GM18517 (cell line): ENCODE results near the gene ANP32B.
"Not testable (repeated sequence)": the region's sequence is repeated elsewhere in the genome, so short reads cannot be mapped to it uniquely, and the experiment has no call there.

Experiments used
- ATAC-seq: cut with Tn5 transposase; IDR thresholded peaks from one replicate; pipeline ENCODE4 v1.9.1; 2021; ENCODE audit warnings: mild to moderate bottlenecking, moderate library complexity; ENCODE audit not compliant: unreplicated experiment

The ANP32B gene

DNA sequence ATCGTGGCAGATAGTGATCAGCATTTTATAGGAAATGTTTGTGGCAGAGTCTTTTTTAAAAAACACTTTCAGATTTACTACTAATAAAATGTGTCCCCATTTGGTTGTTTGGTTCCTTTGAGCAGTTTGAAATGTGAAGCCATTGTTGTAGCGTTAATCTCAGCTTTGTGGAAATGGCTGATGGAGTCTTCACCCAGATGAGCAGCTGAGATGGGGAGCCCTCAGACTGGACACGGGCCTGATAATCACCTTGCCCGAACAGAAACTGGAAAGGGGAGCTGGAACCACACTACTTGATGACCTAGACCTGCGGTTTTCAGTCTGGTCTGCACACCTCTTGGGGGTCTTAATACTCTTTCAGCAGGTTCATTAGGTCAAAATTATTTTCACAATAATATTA, 20.6 kb upstream of the ANP32B start:
- ATAC-seq = no peak

GRCh38 chr9:97963232-97963631, 19.9 kb upstream of the ANP32B start:
- no peak for ATAC-seq

DNA sequence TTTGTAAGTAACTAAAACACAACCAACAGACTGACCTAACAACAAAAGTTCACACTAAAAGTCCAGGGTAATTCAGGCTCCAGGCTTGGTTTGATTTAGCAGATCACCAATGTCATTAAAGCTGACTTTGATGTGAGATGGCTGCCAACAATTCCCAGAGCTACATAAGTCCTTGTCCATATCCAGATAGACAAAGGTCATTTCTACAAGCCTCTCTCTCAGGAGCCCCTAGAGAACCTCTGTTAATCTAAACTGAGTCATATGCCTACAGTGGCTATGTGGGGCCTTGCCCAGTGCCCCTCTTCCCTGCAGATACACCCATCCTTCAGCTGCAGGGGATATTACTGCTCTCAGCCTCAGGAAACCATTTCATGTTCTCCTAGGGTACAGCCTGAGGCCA, 18.2 kb upstream of the ANP32B start:
- ATAC-seq = no peak

- ATAC-seq = no peak
Measured at GRCh38 chr9:97966493-97966892, 16.6 kb upstream of the ANP32B start.

DNA sequence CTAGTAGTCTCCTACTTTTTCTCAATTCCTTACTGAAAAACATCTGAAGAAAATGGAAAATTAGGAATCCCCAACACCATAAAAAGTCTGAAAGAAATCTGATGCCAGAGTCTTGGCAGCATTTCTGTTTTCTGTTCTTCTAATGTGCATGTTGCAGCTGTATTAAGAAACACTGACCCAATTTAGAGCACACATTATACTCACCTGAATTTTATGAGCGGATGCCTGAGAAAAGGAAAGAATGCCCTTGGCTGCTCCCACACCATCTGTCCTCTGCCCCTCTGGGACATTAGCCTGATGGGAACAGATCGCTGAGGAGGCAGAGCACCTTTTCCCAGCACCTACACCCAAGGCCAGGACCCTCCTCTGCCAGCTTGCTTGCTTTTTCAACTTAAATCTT, 14.1 kb upstream of the ANP32B start:
- no peak for ATAC-seq

DNA sequence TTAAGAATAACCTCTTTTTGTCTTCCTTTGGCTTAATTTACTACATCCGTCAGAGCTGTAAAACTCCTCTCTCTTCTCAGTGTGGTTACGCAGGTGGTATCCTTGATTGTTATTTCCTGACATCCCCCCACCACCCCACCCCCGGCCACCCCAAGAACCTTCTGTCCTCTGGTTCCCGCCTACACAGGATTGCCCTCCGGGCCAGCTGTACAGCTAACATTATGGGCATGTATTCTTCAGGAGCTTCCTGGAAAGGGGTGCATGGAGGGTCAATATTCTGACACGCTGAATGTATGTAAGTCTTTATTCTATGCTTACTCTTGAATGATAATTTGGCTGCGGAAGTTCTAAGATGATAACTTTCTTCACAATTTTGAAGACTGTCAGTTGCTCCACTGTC, 13.0 kb upstream of the ANP32B start:
- no peak for ATAC-seq

DNA sequence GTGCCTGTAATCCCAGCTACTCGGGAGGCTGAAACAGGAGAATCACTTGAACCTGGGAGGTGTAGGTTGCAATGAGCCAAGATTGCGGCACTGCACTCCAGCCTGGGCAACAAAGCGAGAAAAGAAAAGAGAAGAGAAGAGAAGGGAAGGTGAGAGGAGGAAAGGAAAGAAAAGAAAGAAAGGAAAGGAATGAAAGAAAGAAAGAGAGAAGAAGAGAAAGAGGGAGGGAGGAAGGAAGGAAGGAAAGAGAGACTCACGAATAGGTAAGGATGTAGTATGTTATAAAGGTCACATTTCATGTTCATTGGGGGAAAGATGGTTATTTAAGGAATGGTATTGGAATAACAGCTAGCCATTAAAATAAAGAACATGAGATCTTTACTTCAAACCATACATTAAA, 10.4 kb upstream of the ANP32B start:
- ATAC-seq = no peak

DNA sequence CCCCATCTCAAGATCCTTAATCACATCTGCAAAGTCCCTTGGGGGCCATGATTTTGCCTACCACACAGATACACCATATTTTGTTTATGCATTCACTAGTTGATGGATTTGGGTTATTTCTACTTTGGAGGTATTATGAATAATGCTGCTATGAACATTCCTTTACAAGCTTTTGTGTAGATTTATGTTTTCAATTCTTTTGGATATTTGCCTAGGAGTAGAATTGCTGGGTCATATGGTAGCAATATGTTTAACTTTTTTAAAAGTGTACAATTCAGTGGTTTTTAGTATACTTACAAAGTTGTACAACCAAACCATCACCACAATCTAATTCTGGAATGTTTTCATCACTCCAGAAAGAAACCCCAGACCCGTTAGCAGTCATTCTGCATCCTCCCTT, 7.8 kb upstream of the ANP32B start:
- no peak for ATAC-seq

- not testable (repeated sequence) for ATAC-seq
Measured at GRCh38 chr9:97976633-97977032, 6.5 kb upstream of the ANP32B start.

- ATAC-seq = no peak
Measured at GRCh38 chr9:97978371-97979130, 4.6 kb upstream of the ANP32B start.

GRCh38 chr9:97979788-97980478, 3.2 kb upstream of the ANP32B start:
- no peak for ATAC-seq

DNA sequence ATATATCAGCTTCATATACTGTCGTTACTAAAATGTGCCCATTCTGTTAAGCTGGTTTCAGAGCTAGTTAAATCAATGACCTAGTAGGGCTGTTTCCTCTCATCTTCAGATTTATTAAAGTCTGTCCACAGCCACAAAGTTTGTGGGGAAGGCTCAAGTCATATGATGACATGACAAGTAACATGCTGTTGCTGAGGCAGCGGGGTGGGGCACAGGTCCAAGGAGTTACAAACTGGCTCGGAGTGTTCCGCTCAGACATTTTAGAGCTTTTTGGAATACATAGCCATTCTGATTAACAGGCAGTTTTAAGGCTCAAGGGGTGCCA, 2.7 kb upstream of the ANP32B start:
- no peak for ATAC-seq

GRCh38 chr9:97980918-97981845, 2.0 kb upstream of the ANP32B start:
- ATAC-seq = no peak

GRCh38 chr9:97981846-97982682, 1.1 kb upstream of the ANP32B start:
- no peak for ATAC-seq

DNA sequence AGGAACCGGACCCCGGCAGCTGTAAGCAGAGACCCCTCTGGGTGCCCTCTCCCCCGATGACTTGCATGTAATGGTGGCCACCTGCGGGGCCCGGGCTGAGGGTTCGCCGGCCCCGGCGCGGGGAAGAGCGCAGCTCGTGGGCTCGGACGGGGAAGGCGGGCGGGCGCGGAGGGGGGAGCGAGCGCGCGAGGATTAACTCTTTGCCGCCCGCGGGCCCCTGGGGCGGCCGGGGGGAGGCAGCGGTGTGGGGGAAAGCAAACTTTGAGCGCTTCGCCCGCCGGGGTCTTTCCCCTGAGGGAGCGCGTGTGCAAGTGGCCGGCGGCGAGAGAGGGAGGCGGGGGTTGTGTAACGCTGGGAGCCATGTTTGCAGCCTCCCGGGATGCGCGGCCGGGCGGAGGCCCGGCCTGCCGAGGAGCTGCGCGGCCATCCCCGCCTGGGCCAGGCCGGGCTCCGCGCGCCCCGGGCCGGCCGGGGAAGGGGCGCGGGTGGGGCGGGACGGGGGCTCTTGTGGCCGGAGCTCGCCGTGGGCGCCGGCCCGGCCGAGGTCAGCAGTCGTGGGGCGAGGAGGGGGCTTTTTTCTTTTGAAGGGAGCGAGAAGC, 547 bp downstream of the ANP32B start:
- peak; percentile 2 for ATAC-seq

DNA sequence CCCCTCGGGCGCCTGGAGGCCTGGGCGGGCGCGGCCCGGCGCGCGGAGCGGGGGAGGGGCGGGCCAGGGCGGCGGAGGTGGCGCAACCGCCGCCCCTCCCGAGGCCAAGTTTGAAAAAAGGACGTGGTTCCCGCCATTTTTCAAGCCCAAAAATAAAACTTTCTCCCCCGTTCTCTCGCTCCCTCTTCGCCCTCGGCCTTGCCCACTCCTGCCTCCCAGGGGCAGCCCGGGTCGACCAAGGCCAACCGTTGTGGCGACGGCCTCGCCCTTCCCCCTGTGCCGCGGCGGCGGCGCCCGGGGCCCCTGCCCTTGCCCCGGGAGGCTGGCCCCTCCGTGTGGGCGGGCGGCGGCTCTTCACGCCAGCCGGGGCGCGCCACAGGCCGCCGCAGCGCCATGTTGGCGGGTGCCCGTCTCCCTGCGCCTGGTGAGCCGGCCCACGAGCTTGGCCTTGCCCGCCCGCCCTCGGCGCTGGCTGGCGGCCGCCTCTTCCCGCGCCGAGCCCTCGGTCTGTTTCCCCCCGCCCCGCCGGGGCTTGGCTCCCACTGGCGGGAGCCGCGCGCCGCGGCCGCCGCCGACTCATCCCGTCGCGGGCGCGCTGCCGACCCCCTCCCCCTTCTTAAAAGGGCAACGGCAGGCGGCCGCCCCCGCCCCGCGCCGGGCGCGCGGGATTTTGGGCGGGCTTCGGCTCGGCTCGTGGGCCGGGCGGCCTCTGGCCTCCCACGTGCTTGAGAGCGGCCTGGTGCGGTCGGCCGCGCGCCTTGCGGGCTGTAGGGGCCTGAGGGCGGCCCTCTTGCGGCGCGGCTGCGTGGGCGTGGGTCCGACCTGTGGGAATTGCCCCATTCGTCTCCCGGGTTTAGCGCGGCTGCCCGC, 1.3 kb downstream of the ANP32B start:
- peak; percentile 28 for ATAC-seq

DNA sequence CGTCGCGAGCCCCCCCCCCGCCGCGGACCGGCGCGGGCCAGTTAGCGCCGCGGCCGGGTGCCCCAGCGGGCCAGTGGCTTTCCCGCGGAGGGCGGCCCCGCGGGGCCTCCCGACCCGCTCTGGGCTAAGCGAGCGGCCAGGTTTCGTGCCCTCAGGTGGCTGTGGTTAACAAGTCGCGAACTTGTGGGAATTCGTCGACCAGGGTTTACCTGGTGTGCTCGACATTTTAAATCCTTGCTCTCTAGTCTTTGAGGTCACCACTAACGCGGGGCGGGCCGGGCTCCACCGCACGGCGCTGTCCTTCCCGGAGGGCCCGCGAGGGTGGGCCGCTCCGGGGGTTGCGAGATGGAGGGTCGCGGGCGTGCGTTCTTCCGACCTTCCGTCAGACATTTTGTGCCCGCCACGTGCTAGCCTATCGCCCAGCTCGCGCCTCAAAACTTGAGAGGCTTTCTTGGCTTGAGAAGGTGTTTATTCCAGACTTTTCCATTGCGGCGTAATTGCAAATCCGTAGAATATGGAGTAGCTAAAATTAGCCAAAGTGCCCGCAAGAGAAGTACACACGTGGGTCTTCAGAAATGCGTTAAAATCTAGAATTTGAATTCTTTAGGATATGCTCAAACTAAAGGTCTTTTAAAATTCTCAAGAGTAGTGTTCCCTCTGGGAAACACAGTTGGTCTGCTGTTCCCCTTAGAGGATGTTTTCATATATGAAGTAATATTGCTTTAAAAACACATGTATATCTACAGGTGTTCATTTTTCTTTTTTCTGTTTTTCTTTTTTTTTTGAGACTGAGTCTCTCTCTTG, 2.1 kb downstream of the ANP32B start:
- ATAC-seq = peak; percentile 11

- ATAC-seq = no peak
Measured at GRCh38 chr9:97987487-97987886, 4.3 kb downstream of the ANP32B start.

GRCh38 chr9:97990259-97990658, 7.1 kb downstream of the ANP32B start:
- ATAC-seq = no peak
